VCaP (cell line): ENCODE measurements around the gene INSC.

Experiments
- H3K27ac ChIP-seq: fragments of 450-650 bp; 2 replicates; pipeline ENCODE4 v1.5.1; 2017
- CTCF ChIP-seq: fragments of 450-650 bp; conservative IDR thresholded peaks from 2 replicates; pipeline ENCODE4 v1.5.1; 2017; ENCODE audit warnings: mild to moderate bottlenecking, moderate library complexity

Gene INSC

DNA sequence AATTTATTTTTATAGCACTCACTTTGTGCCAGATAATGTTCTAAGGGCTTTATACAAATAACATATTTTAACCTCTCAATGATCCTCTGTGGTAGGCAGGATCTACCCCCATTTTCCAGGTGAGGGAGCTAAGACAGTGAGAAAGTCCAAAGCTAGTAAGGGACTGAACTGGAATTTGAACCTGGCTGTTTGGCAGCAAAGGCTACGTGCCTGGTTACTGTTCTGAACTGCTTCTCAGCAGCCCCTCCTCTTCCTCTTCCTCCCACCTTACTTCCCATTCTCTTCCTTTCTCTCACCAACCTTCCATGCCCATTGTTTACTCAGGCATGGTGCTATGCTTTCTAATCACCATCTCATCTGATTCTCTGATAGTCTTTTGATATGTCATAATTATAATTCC is 82.0 kb downstream of the INSC start:
- H3K27ac ChIP-seq: peak overlapping the region; percentile 69; the same call in 1 of the 2 replicates
- TF ChIP-seq CTCF: no peak

DNA sequence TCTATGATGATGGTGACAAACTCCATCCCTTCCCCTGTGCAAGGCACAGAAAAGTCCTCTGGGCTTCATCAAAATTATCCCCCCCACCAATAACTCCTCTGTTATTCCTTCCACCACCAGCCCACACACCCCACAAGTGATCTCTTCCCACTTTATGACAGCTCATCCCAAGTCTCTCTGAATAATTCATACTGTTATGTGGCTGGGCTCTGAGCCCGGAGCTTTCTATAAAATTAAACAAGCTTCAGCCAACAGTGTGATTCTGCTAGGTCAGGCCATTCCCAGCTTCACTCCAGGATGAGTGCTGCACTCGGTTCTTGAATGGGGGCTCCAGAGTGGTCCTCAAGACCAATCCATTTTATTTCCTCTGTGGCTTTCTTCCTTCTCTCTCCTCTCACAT is 83.0 kb downstream of the INSC start:
- no peak overlapping the region for H3K27ac ChIP-seq
- no peak for TF ChIP-seq CTCF

DNA sequence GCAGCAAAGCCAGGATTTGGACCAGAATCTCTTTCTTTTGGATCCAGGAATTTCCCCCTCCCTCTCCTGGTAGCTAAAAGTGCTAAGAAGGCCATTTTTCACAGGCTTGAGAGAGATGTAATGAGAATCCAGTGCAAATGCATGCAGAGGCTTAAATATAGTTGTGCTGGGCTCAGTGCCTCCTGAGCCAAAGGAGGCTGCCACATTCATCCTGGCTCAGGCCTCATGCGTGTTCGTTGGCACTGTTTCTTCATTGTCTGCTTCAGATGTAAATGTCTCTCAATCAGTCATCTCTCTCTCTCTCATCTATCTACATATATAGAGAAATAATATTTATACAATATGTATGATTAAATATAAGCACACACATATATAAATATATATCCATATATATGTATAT is 83.6 kb downstream of the INSC start:
- H3K27ac ChIP-seq: no peak overlapping the region
- no peak for TF ChIP-seq CTCF

DNA sequence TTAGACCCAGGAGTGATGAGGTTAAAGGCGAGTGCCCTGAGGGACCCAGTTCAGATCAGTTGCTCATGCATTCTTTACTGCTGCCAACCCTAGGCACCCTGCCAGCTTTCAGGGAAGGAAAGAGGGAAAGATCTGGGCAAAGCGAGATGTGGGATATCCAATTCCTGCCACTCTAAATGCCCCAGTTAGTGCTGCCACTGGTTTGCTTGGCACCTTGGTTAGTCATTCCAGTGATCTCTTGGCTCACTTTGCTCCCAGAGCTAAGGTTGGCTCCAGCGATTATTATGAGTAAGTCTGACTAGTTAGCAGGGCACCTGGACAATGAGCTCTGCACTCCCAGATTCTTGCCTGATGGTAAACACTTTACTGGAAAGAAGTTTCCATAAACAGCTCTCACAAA is 85.0 kb downstream of the INSC start:
- no peak for TF ChIP-seq CTCF
- no peak overlapping the region for H3K27ac ChIP-seq

- H3K27ac ChIP-seq: no peak overlapping the region
- no peak for TF ChIP-seq CTCF
These were observed 86.0 kb downstream of the INSC start for GRCh38 chr11:15200696-15201095.

GRCh38 chr11:15201586-15201985 is 86.9 kb downstream of the INSC start:
- H3K27ac ChIP-seq: no peak overlapping the region
- TF ChIP-seq CTCF: no peak

GRCh38 chr11:15202626-15203025 is 87.9 kb downstream of the INSC start:
- TF ChIP-seq CTCF: no peak
- no peak overlapping the region for H3K27ac ChIP-seq

GRCh38 chr11:15204711-15205110 is 90.0 kb downstream of the INSC start:
- no peak overlapping the region for H3K27ac ChIP-seq
- TF ChIP-seq CTCF: no peak
